ENCODE data around the gene PFDN1.

PFDN1 gene

GRCh38 chr5:140262221-140262620 is 40.7 kb downstream of the PFDN1 start:
- in situ Hi-C loops (cut with HindIII; ENCODE audit: low sequenced_read_pairs) = no loop called here

GRCh38 chr5:140261403-140262171 is 41.3 kb downstream of the PFDN1 start:
- in situ Hi-C loops (cut with HindIII; ENCODE audit: low sequenced_read_pairs) = no loop called here

GRCh38 chr5:140260089-140260656 is 42.7 kb downstream of the PFDN1 start:
- in situ Hi-C loops (cut with HindIII; ENCODE audit: low sequenced_read_pairs) = no loop called here

- in situ Hi-C loops (cut with HindIII; ENCODE audit: low sequenced_read_pairs) = no loop called here
Observed at GRCh38 chr5:140259500-140259899, 43.4 kb downstream of the PFDN1 start.

GRCh38 chr5:140258873-140259272 is 44.0 kb downstream of the PFDN1 start:
- in situ Hi-C loops (cut with HindIII; ENCODE audit: low sequenced_read_pairs) = no loop called here

- in situ Hi-C loops (cut with HindIII; ENCODE audit: low sequenced_read_pairs) = no loop called here
Observed at GRCh38 chr5:140258016-140258415, 44.9 kb downstream of the PFDN1 start.

- in situ Hi-C loops (cut with HindIII; ENCODE audit: low sequenced_read_pairs) = no loop called here
Observed at GRCh38 chr5:140256726-140257125, 46.2 kb downstream of the PFDN1 start.

- in situ Hi-C loops (cut with HindIII; ENCODE audit: low sequenced_read_pairs) = no loop called here
Observed at GRCh38 chr5:140255460-140256157, 47.3 kb downstream of the PFDN1 start.

- in situ Hi-C loops (cut with HindIII; ENCODE audit: low sequenced_read_pairs) = no loop called here
Observed at GRCh38 chr5:140253985-140254384, 48.9 kb downstream of the PFDN1 start.

- in situ Hi-C loops (cut with HindIII; ENCODE audit: low sequenced_read_pairs) = no loop called here
Observed at GRCh38 chr5:140252470-140253126, 50.3 kb downstream of the PFDN1 start.

- in situ Hi-C loops (cut with HindIII; ENCODE audit: low sequenced_read_pairs) = no loop called here
Observed at GRCh38 chr5:140251527-140251973, 51.4 kb downstream of the PFDN1 start.

GRCh38 chr5:140250386-140250785 is 52.5 kb downstream of the PFDN1 start:
- in situ Hi-C loops (cut with HindIII; ENCODE audit: low sequenced_read_pairs) = no loop called here

GRCh38 chr5:140249536-140249935 is 53.4 kb downstream of the PFDN1 start:
- in situ Hi-C loops (cut with HindIII; ENCODE audit: low sequenced_read_pairs) = no loop called here

- in situ Hi-C loops (cut with HindIII; ENCODE audit: low sequenced_read_pairs) = no loop called here
Observed at GRCh38 chr5:140248414-140248813, 54.5 kb downstream of the PFDN1 start.

GRCh38 chr5:140246378-140247122 is 56.4 kb downstream of the PFDN1 start:
- in situ Hi-C loops (cut with HindIII; ENCODE audit: low sequenced_read_pairs) = no loop called here

GRCh38 chr5:140245926-140246325 is 57.0 kb downstream of the PFDN1 start:
- in situ Hi-C loops (cut with HindIII; ENCODE audit: low sequenced_read_pairs) = no loop called here

GRCh38 chr5:140245341-140245740 is 57.6 kb downstream of the PFDN1 start:
- in situ Hi-C loops (cut with HindIII; ENCODE audit: low sequenced_read_pairs) = no loop called here

GRCh38 chr5:140244525-140245025 is 58.3 kb downstream of the PFDN1 start:
- in situ Hi-C loops (cut with HindIII; ENCODE audit: low sequenced_read_pairs) = no loop called here

GRCh38 chr5:140243706-140244250 is 59.1 kb downstream of the PFDN1 start:
- in situ Hi-C loops (cut with HindIII; ENCODE audit: low sequenced_read_pairs) = no loop called here

GRCh38 chr5:140242890-140243585 is 59.9 kb downstream of the PFDN1 start:
- in situ Hi-C loops (cut with HindIII; ENCODE audit: low sequenced_read_pairs) = no loop called here

All from DLD1 (cell line).